ENCODE results near the gene ZNF296.
A peak's percentile ranks its signal among the peaks of the same experiment; 100 is the strongest.

Gene ZNF296

DNA sequence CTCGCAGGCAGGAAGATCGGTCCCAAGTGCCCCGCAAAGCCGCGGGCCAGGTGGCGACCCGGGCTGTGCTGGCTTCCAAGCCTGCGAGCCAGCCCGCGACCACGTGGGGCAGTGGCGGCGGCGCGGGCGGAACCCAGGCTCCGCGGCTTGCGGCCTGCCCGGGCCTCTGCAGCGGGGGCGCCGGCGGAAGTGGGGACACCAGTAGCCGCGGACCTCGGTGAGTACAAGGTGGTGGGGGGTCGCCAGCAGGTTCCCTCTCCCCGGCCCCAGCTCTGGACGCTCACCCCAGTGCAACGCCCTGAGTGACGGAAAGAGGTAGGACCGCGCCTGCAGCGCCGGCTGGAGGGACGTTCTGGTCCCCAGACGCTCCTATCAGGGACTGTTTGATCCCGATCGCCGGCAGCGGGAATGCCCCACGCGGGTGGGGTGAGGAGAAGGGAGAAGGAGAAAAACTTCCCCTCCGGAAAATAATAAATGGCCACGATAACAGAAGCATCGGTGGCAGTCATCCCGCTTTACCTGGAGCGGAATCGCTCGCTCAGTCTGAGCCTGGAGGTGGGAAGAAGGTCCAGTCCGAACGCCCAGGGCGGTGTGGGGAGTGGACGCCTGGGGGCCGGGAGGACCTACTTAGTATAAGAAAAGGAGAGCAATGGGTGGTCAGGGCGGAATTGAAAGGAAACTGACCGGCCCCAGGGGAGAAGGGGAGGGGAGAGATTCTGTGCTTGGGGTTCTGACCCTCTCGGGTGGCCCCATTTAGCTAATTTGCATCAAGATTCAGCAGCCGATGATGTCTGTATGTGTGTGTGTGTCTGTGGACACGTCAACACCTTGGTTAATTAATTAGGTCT lies 3.0 kb upstream of the ZNF296 start, which contains the start of gene GEMIN7:
GEMIN7 (plus strand) TSS at position 198 of the 848 bp plus-strand sequence. CDS start 10,855 bp downstream, outside the sequence.
- DNase-seq: peak; percentile 87

- no peak for DNase-seq
These were observed 2.2 kb upstream of the ZNF296 start for GRCh38 chr19:45078390-45079062.

DNA sequence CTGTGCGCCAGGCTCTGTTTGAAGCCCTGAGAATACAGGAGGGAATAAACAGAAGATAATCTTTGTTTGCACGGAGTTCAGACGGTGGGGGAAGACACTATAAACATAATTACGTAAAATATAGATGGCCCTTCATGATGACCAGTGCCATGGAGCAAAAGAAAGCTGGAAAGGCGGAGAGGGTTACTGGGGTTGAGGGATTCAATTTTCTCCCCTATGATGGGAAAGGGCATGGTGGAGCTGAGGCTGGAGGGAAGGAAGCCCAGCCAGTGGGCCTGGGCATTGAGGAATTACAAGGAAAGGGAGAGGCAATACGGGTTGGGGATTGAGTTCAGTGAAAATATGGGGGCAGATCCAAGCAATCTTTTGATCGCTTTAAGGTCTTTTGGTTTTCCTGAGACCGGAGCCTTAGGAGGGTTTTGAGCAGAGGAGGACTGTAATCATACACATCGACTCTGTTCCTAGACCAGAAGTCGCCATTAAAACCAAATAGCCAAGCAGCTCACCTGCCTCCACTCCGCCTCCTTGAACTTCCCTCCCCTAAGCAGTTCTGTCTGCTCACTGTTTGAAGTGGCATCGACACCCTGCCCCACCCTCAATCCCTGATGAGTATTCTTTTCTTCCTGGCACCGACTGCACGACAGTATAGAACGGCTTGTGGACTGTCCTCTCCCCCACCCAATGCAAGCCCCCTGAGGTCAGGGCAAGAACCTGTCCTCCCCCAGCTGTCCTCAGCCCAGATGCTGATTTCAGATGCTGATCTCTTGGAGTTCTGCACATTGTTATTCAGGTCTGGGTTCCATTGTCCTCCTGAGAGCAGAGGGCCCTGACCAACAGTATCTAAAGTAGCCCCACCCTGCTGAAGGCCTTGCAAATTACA lies 813 bp upstream of the ZNF296 start:
- no peak for DNase-seq

DNA sequence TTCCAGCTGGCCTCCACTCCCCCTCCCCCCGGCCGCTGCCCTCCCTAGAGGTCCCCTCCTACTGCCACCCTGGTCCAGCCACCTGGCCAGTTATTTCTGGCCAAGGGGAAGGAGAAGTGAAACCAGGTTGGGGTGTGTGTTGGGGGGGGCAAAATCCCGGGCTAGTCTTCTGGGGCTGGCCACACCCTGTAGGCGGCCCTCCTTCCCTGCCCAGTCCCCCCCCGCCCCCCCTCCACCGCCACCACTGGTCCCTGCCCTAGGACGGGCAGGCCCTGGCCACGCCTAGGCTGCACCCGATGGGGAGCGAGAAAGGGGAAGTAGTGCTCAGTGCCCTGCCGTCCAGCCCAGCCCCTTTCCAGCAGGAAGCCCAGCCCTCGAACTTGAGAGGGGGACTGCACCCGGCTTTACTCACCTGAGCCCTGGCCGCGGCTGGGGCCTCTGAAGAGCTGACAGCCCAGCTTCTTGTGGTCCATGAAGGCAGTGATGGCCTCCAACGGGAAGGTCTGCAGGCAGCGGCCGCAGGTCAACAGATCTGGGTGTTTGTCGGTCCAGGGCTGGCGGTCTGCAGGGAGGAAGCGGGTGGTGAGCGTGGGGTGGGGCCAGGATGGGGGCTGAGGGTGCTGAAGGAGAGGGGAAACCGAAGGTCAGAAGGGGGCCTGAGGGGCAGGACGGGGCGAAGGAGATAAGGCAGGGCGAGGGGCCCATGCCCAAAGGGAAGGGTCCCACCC lies 813 bp downstream of the ZNF296 start:
- DNase-seq: peak; percentile 94

DNA sequence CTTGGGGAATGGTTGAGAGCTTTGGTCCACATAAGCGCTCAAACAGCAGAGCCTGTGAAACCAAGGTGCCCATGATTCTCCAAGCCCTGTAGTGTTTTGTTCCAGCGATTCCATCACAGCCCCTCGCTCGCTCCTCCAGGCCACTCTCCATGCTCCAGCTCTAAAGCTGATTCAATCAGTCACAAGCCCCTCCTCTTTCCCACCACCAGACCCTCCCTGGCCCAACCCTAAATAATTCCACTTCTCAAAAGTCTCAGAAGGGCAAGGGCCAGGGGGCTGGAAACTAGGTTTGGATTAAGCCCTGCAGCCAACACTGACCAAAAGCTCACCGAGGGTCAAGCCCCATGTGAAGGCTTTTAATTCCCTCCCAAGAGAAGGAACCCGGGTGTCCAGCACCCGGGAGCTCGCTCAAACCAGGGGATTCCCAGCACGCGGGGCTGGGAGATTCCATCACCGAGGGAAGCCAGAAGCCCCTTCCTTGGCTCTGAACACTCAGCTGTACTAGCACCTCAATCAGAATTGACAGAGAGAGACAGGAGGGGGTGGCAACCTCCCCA lies 1.5 kb downstream of the ZNF296 start:
- no peak for DNase-seq

DNA sequence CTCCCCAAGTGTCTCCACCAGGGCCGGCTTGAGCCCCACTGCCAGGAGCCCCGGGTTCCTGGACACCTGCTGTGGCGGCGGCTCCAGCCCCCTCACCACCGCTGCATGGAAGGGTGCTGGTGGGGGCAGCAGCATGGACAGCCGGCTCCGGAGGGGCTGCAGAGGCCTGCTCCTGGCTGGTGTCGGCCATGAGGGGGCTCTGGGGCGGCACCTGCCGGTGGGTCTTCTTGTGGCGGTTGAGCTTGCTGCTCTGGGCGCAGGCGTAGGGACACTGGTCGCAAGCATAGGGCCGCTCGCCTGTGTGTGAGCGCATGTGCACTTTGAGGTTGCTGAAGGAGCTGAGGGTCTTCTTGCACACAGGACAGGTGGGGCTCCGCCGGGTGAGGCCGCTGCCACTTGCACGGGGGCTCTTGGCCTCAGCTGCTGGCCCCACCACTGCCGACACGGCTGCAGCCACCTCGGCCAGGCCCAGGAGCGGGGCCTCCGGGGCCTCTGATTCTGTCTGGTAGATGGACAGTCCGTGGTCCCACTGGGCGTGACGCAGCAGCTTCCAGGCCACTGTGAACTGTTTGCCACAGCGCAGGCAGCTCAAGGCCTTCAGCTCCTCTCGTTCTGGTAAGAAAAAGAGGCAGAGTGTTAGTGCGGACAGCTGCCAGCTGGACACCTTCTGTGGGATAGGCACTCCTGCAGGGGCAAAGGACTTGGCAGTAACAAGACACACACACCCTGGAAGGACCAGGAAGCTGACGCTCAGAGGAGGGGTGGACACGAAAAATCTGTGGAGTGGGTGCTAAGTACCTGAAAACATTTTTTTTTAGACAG lies 4.1 kb downstream of the ZNF296 start:
- DNase-seq: no peak

DNA sequence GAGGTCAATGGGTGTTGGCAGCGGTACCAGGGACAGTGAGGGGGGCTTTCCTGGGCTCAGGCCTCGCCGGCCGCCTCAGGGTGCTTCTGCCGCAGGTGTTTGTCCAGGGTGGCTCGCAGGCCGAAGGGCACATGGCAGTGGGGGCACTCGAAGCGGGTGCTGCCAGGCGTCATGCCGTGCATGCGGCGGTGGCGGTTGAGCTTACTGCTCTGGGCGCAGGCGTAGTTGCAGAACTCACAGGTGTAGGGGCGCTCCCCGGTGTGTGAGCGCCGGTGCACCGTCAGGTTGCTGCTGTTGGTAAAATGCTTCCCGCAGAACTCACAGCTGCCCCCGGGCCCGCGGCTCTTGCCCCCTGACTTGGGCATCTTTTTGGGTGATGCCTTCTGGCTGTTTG lies 4.7 kb downstream of the ZNF296 start:
- no peak for DNase-seq

GRCh38 chr19:45070861-45071544 lies 5.3 kb downstream of the ZNF296 start:
- DNase-seq: no peak

- DNase-seq: no peak
These were observed 6.1 kb downstream of the ZNF296 start for GRCh38 chr19:45070214-45070613.

- peak; percentile 20 for DNase-seq
These were observed 7.2 kb downstream of the ZNF296 start for GRCh38 chr19:45069056-45069455.

GRCh38 chr19:45068041-45068440 lies 8.2 kb downstream of the ZNF296 start:
- no peak for DNase-seq

GRCh38 chr19:45066921-45067661 lies 9.2 kb downstream of the ZNF296 start:
- no peak for DNase-seq

GRCh38 chr19:45063851-45064801 lies 12.2 kb downstream of the ZNF296 start:
- DNase-seq: no peak

GRCh38 chr19:45061965-45062364 lies 14.3 kb downstream of the ZNF296 start:
- DNase-seq: no peak

GRCh38 chr19:45059258-45059965 lies 16.9 kb downstream of the ZNF296 start:
- peak; percentile 94 for DNase-seq

GRCh38 chr19:45058622-45059159 lies 17.6 kb downstream of the ZNF296 start:
- peak; percentile 16 for DNase-seq

DNA sequence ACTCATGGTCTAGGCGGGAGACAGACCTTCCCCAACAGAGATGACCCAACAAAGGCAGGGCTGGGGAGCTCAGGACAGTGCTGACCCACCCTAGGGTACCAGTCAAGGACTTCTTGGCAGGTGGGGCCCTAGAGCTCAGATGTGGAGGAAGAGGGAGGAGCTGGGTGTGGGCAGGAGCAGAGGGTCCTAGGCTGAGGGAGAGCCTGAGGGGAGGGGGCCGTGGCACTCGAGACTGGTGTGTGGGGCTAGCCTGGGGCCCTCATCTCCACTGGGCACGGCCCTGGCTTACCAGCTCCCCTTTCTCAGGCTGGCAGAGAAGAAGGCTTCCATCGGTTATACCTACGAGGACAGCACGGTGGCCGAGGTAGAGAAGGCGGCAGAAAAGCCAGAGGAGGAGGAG lies 18.8 kb downstream of the ZNF296 start:
- no peak for DNase-seq

DNA sequence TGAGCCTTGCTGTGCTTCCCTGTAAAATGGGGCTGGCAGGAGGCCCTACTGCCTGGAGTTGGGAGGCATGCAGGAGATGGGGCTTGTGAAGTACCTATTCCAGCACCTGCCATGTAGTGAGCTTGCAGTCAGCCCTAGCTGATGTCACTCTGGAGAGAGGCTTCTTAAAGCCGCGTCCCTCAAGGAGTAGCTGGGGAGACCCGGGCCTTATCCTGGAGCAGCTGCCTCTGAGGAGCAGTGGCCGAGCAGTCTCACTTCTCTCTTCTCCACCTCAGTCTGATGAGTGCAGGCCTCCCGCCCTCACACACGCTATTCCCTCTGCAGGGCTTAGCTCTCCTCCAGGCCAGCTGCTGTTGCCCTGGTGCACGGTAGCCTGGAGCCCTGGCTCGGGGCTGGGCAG lies 19.4 kb downstream of the ZNF296 start:
- no peak for DNase-seq

Measured in hematopoietic multipotent progenitor cell treated with erythropoietin and hydrocortisone succinate and interleukin-3 and kit ligand, for 6 days (in vitro differentiated cells).